Endometrium (tissue), 2 donors: ENCODE results near the gene MICAL3.

Experiments
- FAIRE-seq: peaks from 2 replicates; lab custom pipeline; 2012; peaks lifted over from hg19 to GRCh38; lab: Jason Lieb, UNC
- donor health status: control.
- donor health status: control.

The MICAL3 gene

GRCh38 chr22:17815703-17816254 lies 208.6 kb downstream of the MICAL3 start:
- no peak for FAIRE-seq

GRCh38 chr22:17814830-17815229 lies 209.5 kb downstream of the MICAL3 start:
- no peak for FAIRE-seq

- FAIRE-seq, result no peak
Observed at GRCh38 chr22:17814084-17814483, 210.3 kb downstream of the MICAL3 start.

GRCh38 chr22:17811119-17811518 lies 213.2 kb downstream of the MICAL3 start:
- no peak for FAIRE-seq

- no peak for FAIRE-seq
Observed at GRCh38 chr22:17810570-17811116, 213.7 kb downstream of the MICAL3 start.

GRCh38 chr22:17808693-17809403 lies 215.5 kb downstream of the MICAL3 start:
- no peak for FAIRE-seq

GRCh38 chr22:17807578-17808410 lies 216.6 kb downstream of the MICAL3 start:
- FAIRE-seq, result no peak

- FAIRE-seq, result no peak
Observed at GRCh38 chr22:17807086-17807485, 217.3 kb downstream of the MICAL3 start.

GRCh38 chr22:17806437-17806836 lies 217.9 kb downstream of the MICAL3 start:
- no peak for FAIRE-seq

GRCh38 chr22:17804331-17805080 lies 219.9 kb downstream of the MICAL3 start:
- no peak for FAIRE-seq

- no peak for FAIRE-seq
Observed at GRCh38 chr22:17803609-17804270, 220.6 kb downstream of the MICAL3 start.

- FAIRE-seq, result no peak
Observed at GRCh38 chr22:17802822-17803221, 221.5 kb downstream of the MICAL3 start.

GRCh38 chr22:17802411-17802810 lies 221.9 kb downstream of the MICAL3 start:
- FAIRE-seq, result no peak

- FAIRE-seq, result no peak
Observed at GRCh38 chr22:17797721-17798559, 226.4 kb downstream of the MICAL3 start.

- no peak for FAIRE-seq
Observed at GRCh38 chr22:17796695-17797094, 227.7 kb downstream of the MICAL3 start.

GRCh38 chr22:17795661-17796548 lies 228.5 kb downstream of the MICAL3 start:
- no peak for FAIRE-seq

- no peak for FAIRE-seq
Observed at GRCh38 chr22:17794726-17795542, 229.4 kb downstream of the MICAL3 start.

GRCh38 chr22:17792854-17793434 lies 231.4 kb downstream of the MICAL3 start:
- FAIRE-seq, result no peak
